MM.1S (cell line): ENCODE measurements around the gene CDADC1.

Source experiments
- CTCF ChIP-seq: fragments of 300-600 bp; sonication (generic); IDR thresholded peaks from 2 replicates; pipeline ENCODE4 v1.5.1; 2016; ENCODE audit warnings: antibody characterized with exemption, low read length, mixed read lengths
- EZH2 ChIP-seq: fragments of 300-600 bp; sonication (generic); optimal IDR thresholded peaks from 2 replicates; pipeline ENCODE3; 2017; ENCODE audit warnings: low read depth, mild to moderate bottlenecking, antibody characterized with exemption, low read length, mixed read lengths
- EZH2phosphoT487 ChIP-seq: fragments of 300-600 bp; sonication (generic); IDR thresholded peaks from 2 replicates; pipeline ENCODE4 v1.6.1; 2018; ENCODE audit warnings: antibody characterized with exemption, low read length

DNA sequence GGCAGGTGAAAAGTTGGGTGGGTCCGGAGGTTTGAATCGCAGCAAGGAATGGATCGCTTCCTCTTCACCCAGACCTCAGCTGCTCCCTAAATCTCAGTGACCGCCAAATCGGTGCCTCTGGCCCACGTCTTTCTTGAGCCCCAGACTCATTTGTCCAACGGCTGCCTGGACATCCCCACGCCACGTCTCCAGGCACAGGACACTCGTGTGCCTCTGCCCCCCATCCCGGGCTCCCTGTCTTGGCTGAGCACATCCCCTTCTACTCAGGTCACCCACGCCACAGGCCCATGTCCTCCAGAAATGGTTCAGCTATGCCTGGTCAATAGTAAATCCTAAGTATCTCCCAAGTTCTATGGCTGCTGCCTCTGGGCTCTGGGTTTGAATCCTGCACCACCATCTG is 56.6 kb downstream of the CDADC1 start:
- TF ChIP-seq CTCF: no peak
- TF ChIP-seq EZH2phosphoT487: no peak
- TF ChIP-seq EZH2: no peak
